Peyer's patch (tissue), 4 donors: Measurements from ENCODE around the gene RBM6. TPM values are rescaled to one million over a fixed set of nuclear protein-coding genes. Genes with fewer than 3 reads are reported as not detected.

Experiments used
- DNase-seq, 3 donors: peaks; one replicate each; pipeline ENCODE4 v3.0.0-alpha.2; 2017 to 2019
- H3K27ac ChIP-seq, 4 donors: fragments of 200-600 bp; sonication (generic); one replicate each; pipeline ENCODE4 v1.5.1; 2016 to 2019
- H3K27me3 ChIP-seq, 2 donors: fragments of 200-600 bp; sonication (generic); one replicate each; pipeline ENCODE4 v1.5.1; 2019
- H3K36me3 ChIP-seq, 3 donors: fragments of 200-600 bp; sonication (generic); one replicate each; pipeline ENCODE4 v1.5.1; 2016 to 2019
- H3K4me1 ChIP-seq, 4 donors: fragments of 200-600 bp; sonication (generic); one replicate each; pipeline ENCODE4 v1.5.1; 2016 to 2019
- H3K4me3 ChIP-seq, 4 donors: fragments of 200-600 bp; sonication (generic); 1 replicate in 3 of 4; 2 replicates in 1 of 4; pipeline ENCODE4 v1.5.1; 2016 to 2019; ENCODE audit warnings: mild to moderate bottlenecking in 1 of 4
- H3K9me3 ChIP-seq, 4 donors: fragments of 200-600 bp; sonication (generic); one replicate each; pipeline ENCODE4 v1.5.1; 2016 to 2019; ENCODE audit warnings: mild to moderate bottlenecking in 1 of 4
- CTCF ChIP-seq, 6 experiments: fragments of 450-650 bp in 4 of 6; fragments of 200-600 bp in 2 of 6; sonication (generic) in 1 of 6; IDR thresholded peaks; one replicate each; pipeline ENCODE4 v1.5.1; 2017 to 2019; ENCODE audit warnings: antibody characterized with exemption in 6 of 6, mild to moderate bottlenecking in 3 of 6, moderate library complexity in 1 of 6
- POLR2A ChIP-seq, 2 donors: fragments of 450-650 bp; IDR thresholded peaks; one replicate each; pipeline ENCODE4 v1.5.1; 2017; ENCODE audit warnings: antibody characterized with exemption in 2 of 2, mild to moderate bottlenecking in 2 of 2, moderate library complexity in 2 of 2
- total RNA-seq, 4 donors: library from RNA; depleted of rRNA; stranded (reverse); fragments of >200 nt; gene quantifications; one replicate each; pipeline ENCODE4 v1.1.0, GENCODE V29; 2016

RBM6 gene
- total RNA-seq, 4 donors from 2014 or later: 111 to 858 (median 241) TPM

- H3K27ac ChIP-seq: peak overlapping the region in 3 of 4 donors; percentile 80 to 97 (median 92)
- H3K9me3 ChIP-seq: no peaks in the 10 kb centered on the region
- peak overlapping the region in 2 of 4 donors; percentile 45 to 61 for H3K4me3 ChIP-seq
- peak in 3 of 6 experiments; percentile 20 to 43 (median 35) for TF ChIP-seq CTCF (IDR thresholded peaks at IDR 0.05)
- TF ChIP-seq POLR2A (IDR thresholded peaks at IDR 0.05): no peak
- H3K27me3 ChIP-seq: no peaks in the 10 kb centered on the region
- peaks cover 0 to 35% (median 0%) of the 10 kb centered on the region in 3 donors for H3K36me3 ChIP-seq
- DNase-seq: no peak
- peaks cover 0 to 40% (median 5%) of the 10 kb centered on the region in 4 donors for H3K4me1 ChIP-seq
Observed at GRCh38 chr3:49899815-49900214, 40.1 kb upstream of the RBM6 start.

- Histone ChIP-seq H3K4me1 (peaks cover 0 to 48% (median 6%) of the 10 kb centered on the region in 4 donors), H3K36me3 (peaks cover 0 to 27% (median 0%) of the 10 kb centered on the region in 3 donors), H3K27me3 (no peaks in the 10 kb centered on the region), H3K27ac (peak overlapping the region in 3 of 4 donors; percentile 80 to 97 (median 92)), H3K9me3 (no peaks in the 10 kb centered on the region), H3K4me3 (peak overlapping the region in 2 of 4 donors; percentile 61 to 66)
- peak; percentile 58 to 89 for TF ChIP-seq POLR2A (IDR thresholded peaks at IDR 0.05)
- peak in 3 of 6 experiments; percentile 7 to 24 (median 11) for TF ChIP-seq CTCF (IDR thresholded peaks at IDR 0.05)
- DNase-seq: peak in 2 of 3 donors; percentile 89 to 91
Observed at GRCh38 chr3:49900491-49901153, 39.3 kb upstream of the RBM6 start.

GRCh38 chr3:49901366-49902339 lies 38.3 kb upstream of the RBM6 start:
- Histone ChIP-seq H3K9me3 (no peaks in the 10 kb centered on the region), H3K36me3 (peaks cover 0 to 17% (median 0%) of the 10 kb centered on the region in 3 donors), H3K27ac (peak overlapping the region in 3 of 4 donors; percentile 80 to 97 (median 92)), H3K27me3 (no peaks in the 10 kb centered on the region), H3K4me3 (peak overlapping the region in 3 of 4 donors; percentile 7 to 66 (median 61)), H3K4me1 (peaks cover 3 to 58% (median 8%) of the 10 kb centered on the region in 4 donors)
- no peak for TF ChIP-seq POLR2A (IDR thresholded peaks at IDR 0.05)
- TF ChIP-seq CTCF (IDR thresholded peaks at IDR 0.05): no peak
- no peak for DNase-seq

GRCh38 chr3:49902511-49903345 lies 37.2 kb upstream of the RBM6 start:
- no peak for DNase-seq
- Histone ChIP-seq H3K27ac (peak overlapping the region in 3 of 4 donors; percentile 79 to 97 (median 92)), H3K36me3 (peaks cover 0 to 6% (median 0%) of the 10 kb centered on the region in 3 donors), H3K9me3 (no peaks in the 10 kb centered on the region), H3K27me3 (no peaks in the 10 kb centered on the region), H3K4me3 (peak overlapping the region in 3 of 4 donors; percentile 45 to 66 (median 61)), H3K4me1 (peaks cover 3 to 69% (median 8%) of the 10 kb centered on the region in 4 donors)
- TF ChIP-seq CTCF (IDR thresholded peaks at IDR 0.05) (no peak), POLR2A (IDR thresholded peaks at IDR 0.05) (no peak)
